RKO (cell line): ENCODE data around the gene WDR83.
"Not testable (repeated sequence)": the region's sequence is repeated elsewhere in the genome, so short reads cannot be mapped to it uniquely, and the experiment has no call there.

ENCODE experiments used
- DNase-seq: peaks from one replicate; pipeline ENCODE4 v3.0.0-alpha.2; 2016; ENCODE audit warnings: low spot score

WDR83 gene

GRCh38 chr19:12685831-12686230 lies 19.2 kb downstream of the WDR83 start:
- DNase-seq, result no peak

- no peak for DNase-seq
Measured at GRCh38 chr19:12687496-12688196, 21.0 kb downstream of the WDR83 start, which contains the start of gene GNG14. Gene GNG14 (plus strand): TSS chr19:12687998. CDS start chr19:12688049, 51 bp downstream.

GRCh38 chr19:12689012-12689411 lies 22.4 kb downstream of the WDR83 start:
- DNase-seq, result no peak

- no peak for DNase-seq
Measured at GRCh38 chr19:12689581-12690216, 23.1 kb downstream of the WDR83 start.

- no peak for DNase-seq
Measured at GRCh38 chr19:12692960-12693359, 26.4 kb downstream of the WDR83 start.

GRCh38 chr19:12694641-12695040 lies 28.0 kb downstream of the WDR83 start:
- no peak for DNase-seq

GRCh38 chr19:12695096-12695495 lies 28.5 kb downstream of the WDR83 start:
- DNase-seq, result peak; percentile 49

- no peak for DNase-seq
Measured at GRCh38 chr19:12695514-12695913, 28.9 kb downstream of the WDR83 start.

GRCh38 chr19:12695997-12696365 lies 29.4 kb downstream of the WDR83 start:
- no peak for DNase-seq

GRCh38 chr19:12696366-12697335 lies 30.0 kb downstream of the WDR83 start, which contains the start of gene FBXW9:
Gene FBXW9 (minus strand): TSS chr19:12696631. CDS start chr19:12696581, 50 bp downstream.
- DNase-seq, result peak; percentile 92

GRCh38 chr19:12697425-12697824 lies 30.8 kb downstream of the WDR83 start:
- not testable (repeated sequence) for DNase-seq

- DNase-seq, result no peak
Measured at GRCh38 chr19:12698138-12698537, 31.5 kb downstream of the WDR83 start.

GRCh38 chr19:12701596-12702282 lies 35.1 kb downstream of the WDR83 start:
- no peak for DNase-seq

- DNase-seq, result peak; percentile 66
Measured at GRCh38 chr19:12703046-12703445, 36.4 kb downstream of the WDR83 start.

- no peak for DNase-seq
Measured at GRCh38 chr19:12705169-12705568, 38.6 kb downstream of the WDR83 start.

GRCh38 chr19:12705654-12706331 lies 39.2 kb downstream of the WDR83 start:
- no peak for DNase-seq

GRCh38 chr19:12706332-12706718 lies 39.7 kb downstream of the WDR83 start:
- no peak for DNase-seq

- DNase-seq, result no peak
Measured at GRCh38 chr19:12708641-12709040, 42.0 kb downstream of the WDR83 start.

- no peak for DNase-seq
Measured at GRCh38 chr19:12711187-12711586, 44.6 kb downstream of the WDR83 start.

- DNase-seq, result not testable (repeated sequence)
Measured at GRCh38 chr19:12712077-12712476, 45.5 kb downstream of the WDR83 start.

- not testable (repeated sequence) for DNase-seq
Measured at GRCh38 chr19:12713304-12713703, 46.7 kb downstream of the WDR83 start.
